HL-60 (cell line): Measurements from ENCODE around the gene COL16A1.

Experiments
- GABPA ChIP-seq: IDR thresholded peaks from 2 replicates; pipeline ENCODE4 v1.6.1; 2012; ENCODE audit warnings: low read depth
- POLR2AphosphoS5 ChIP-seq: IDR thresholded peaks from 2 replicates; pipeline ENCODE4 v1.6.1; 2012; ENCODE audit warnings: low read depth
- SPI1 ChIP-seq: IDR thresholded peaks from 2 replicates; pipeline ENCODE4 v1.6.1; 2012; ENCODE audit warnings: low read depth, mild to moderate bottlenecking, borderline replicate concordance
- TF ChIP-seq, protein P1 (sequence below): IDR thresholded peaks from one replicate; pipeline ENCODE4 v1.5.1; 2011; ENCODE audit warnings: low read length, control low read depth, inconsistent platforms; ENCODE audit not compliant: insufficient read depth
- TF ChIP-seq, protein P2 (sequence below): IDR thresholded peaks from 2 replicates; pipeline ENCODE4 v1.6.1; 2012; ENCODE audit warnings: low read depth; ENCODE audit not compliant: insufficient replicate concordance

DNA sequence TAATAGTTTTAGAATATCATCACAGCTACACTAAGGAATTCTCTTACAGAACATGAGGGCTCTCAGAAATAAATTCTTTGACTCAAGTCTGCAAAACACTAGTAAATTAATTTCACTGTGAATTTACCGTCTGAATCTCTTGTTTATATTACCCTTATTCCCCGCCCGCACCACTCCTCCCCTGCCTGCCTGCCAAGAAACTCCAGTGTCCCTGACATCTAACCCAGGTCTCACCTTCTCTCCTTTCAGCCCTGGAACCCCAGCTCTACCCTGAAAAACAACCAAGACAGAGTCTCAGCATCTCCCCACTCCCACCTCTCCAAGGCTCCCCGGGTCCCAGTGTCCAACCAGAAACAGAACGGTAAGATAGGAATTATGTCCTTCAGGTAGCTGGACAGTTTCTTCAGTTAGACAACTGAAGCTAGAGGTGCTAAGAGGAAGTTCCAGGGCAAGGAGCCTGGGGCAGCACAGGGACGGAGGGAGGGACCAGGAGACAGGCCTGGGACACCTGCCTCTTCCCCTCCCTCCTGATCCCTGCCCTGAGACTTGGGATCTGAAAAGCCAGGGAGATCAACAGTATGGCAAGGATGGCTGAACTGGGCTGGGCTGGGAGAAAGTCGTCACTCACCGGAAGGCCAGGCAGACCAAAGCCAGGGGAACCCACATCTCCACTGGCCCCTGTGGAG lies 15.4 kb downstream of the COL16A1 start:
- TF ChIP-seq, protein P1, sequence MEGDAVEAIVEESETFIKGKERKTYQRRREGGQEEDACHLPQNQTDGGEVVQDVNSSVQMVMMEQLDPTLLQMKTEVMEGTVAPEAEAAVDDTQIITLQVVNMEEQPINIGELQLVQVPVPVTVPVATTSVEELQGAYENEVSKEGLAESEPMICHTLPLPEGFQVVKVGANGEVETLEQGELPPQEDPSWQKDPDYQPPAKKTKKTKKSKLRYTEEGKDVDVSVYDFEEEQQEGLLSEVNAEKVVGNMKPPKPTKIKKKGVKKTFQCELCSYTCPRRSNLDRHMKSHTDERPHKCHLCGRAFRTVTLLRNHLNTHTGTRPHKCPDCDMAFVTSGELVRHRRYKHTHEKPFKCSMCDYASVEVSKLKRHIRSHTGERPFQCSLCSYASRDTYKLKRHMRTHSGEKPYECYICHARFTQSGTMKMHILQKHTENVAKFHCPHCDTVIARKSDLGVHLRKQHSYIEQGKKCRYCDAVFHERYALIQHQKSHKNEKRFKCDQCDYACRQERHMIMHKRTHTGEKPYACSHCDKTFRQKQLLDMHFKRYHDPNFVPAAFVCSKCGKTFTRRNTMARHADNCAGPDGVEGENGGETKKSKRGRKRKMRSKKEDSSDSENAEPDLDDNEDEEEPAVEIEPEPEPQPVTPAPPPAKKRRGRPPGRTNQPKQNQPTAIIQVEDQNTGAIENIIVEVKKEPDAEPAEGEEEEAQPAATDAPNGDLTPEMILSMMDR, result no peak
- TF ChIP-seq, protein P2, sequence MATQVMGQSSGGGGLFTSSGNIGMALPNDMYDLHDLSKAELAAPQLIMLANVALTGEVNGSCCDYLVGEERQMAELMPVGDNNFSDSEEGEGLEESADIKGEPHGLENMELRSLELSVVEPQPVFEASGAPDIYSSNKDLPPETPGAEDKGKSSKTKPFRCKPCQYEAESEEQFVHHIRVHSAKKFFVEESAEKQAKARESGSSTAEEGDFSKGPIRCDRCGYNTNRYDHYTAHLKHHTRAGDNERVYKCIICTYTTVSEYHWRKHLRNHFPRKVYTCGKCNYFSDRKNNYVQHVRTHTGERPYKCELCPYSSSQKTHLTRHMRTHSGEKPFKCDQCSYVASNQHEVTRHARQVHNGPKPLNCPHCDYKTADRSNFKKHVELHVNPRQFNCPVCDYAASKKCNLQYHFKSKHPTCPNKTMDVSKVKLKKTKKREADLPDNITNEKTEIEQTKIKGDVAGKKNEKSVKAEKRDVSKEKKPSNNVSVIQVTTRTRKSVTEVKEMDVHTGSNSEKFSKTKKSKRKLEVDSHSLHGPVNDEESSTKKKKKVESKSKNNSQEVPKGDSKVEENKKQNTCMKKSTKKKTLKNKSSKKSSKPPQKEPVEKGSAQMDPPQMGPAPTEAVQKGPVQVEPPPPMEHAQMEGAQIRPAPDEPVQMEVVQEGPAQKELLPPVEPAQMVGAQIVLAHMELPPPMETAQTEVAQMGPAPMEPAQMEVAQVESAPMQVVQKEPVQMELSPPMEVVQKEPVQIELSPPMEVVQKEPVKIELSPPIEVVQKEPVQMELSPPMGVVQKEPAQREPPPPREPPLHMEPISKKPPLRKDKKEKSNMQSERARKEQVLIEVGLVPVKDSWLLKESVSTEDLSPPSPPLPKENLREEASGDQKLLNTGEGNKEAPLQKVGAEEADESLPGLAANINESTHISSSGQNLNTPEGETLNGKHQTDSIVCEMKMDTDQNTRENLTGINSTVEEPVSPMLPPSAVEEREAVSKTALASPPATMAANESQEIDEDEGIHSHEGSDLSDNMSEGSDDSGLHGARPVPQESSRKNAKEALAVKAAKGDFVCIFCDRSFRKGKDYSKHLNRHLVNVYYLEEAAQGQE, result no peak
- TF ChIP-seq POLR2AphosphoS5 (no peak), GABPA (no peak), SPI1 (no peak)
